ENCODE measurements around the gene DCTN1. TPM values are rescaled to one million over a fixed set of nuclear protein-coding genes. Genes with fewer than 3 reads are reported as not detected.

The DCTN1 gene
- total RNA-seq, 1 donor from 2014 or later, result 140 TPM

GRCh38 chr2:74406035-74406434, 25.9 kb upstream of the DCTN1 start:
- Histone ChIP-seq H3K27me3 (no peaks in the 10 kb centered on the region), H3K27ac (no peak overlapping the region), H3K36me3 (no peaks in the 10 kb centered on the region), H3K9me3 (no peaks in the 10 kb centered on the region), H3K4me3 (no peak overlapping the region), H3K4me1 (no peaks in the 10 kb centered on the region)
- ATAC-seq (no peak), DNase-seq (no peak)
- no peak for TF ChIP-seq CTCF (IDR thresholded peaks at IDR 0.05)
- intact Hi-C loops (cut with DNase I), result no loop called here

GRCh38 chr2:74401891-74402290, 21.8 kb upstream of the DCTN1 start:
- Histone ChIP-seq H3K27me3 (no peaks in the 10 kb centered on the region), H3K4me1 (no peaks in the 10 kb centered on the region), H3K4me3 (no peak overlapping the region), H3K9me3 (no peaks in the 10 kb centered on the region), H3K36me3 (no peaks in the 10 kb centered on the region), H3K27ac (no peak overlapping the region)
- TF ChIP-seq CTCF (IDR thresholded peaks at IDR 0.05), result no peak
- intact Hi-C loops (cut with DNase I), result no loop called here
- DNase-seq (no peak), ATAC-seq (no peak)

GRCh38 chr2:74399785-74400184, 19.7 kb upstream of the DCTN1 start:
- Histone ChIP-seq H3K4me1 (no peaks in the 10 kb centered on the region), H3K9me3 (no peaks in the 10 kb centered on the region), H3K36me3 (no peaks in the 10 kb centered on the region), H3K27ac (no peak overlapping the region), H3K27me3 (no peaks in the 10 kb centered on the region), H3K4me3 (no peak overlapping the region)
- ATAC-seq (peak; percentile 69), DNase-seq (no peak)
- intact Hi-C loops (cut with DNase I), result no loop called here
- peak; percentile 58 for TF ChIP-seq CTCF (IDR thresholded peaks at IDR 0.05)

- ATAC-seq (no peak), DNase-seq (no peak)
- no peaks in the 10 kb centered on the region for H3K36me3 ChIP-seq
- no peak overlapping the region for H3K4me3 ChIP-seq
- H3K27ac ChIP-seq, result no peak overlapping the region
- H3K9me3 ChIP-seq, result no peaks in the 10 kb centered on the region
- H3K27me3 ChIP-seq, result no peaks in the 10 kb centered on the region
- H3K4me1 ChIP-seq, result no peaks in the 10 kb centered on the region
- TF ChIP-seq CTCF (IDR thresholded peaks at IDR 0.05), result no peak
- intact Hi-C loops (cut with DNase I), result no loop called here
Observed at GRCh38 chr2:74396149-74396548, 16.0 kb upstream of the DCTN1 start.

GRCh38 chr2:74393525-74393924, 13.4 kb upstream of the DCTN1 start:
- intact Hi-C loops (cut with DNase I), result no loop called here
- Histone ChIP-seq H3K27me3 (no peaks in the 10 kb centered on the region), H3K36me3 (no peaks in the 10 kb centered on the region), H3K4me3 (no peak overlapping the region), H3K9me3 (no peaks in the 10 kb centered on the region), H3K4me1 (peaks cover 22% of the 10 kb centered on the region), H3K27ac (no peak overlapping the region)
- TF ChIP-seq CTCF (IDR thresholded peaks at IDR 0.05), result no peak
- no peak for ATAC-seq
- no peak for DNase-seq

GRCh38 chr2:74392449-74392743, 12.3 kb upstream of the DCTN1 start:
- ATAC-seq, result no peak
- Histone ChIP-seq H3K4me3 (no peak overlapping the region), H3K27ac (no peak overlapping the region), H3K9me3 (no peaks in the 10 kb centered on the region), H3K36me3 (no peaks in the 10 kb centered on the region), H3K27me3 (no peaks in the 10 kb centered on the region), H3K4me1 (peaks cover 22% of the 10 kb centered on the region)
- intact Hi-C loops (cut with DNase I), result no loop called here
- no peak for TF ChIP-seq CTCF (IDR thresholded peaks at IDR 0.05)
- no peak for DNase-seq
